SK-N-SH (cell line): Measurements from ENCODE around the gene MAMDC2. TPM values are rescaled to one million over a fixed set of nuclear protein-coding genes. Genes with fewer than 3 reads are reported as not detected.

Source experiments
- CTCF ChIA-PET: fragments of 300-600, 350-600 bp; formaldehyde crosslinking; extraction: SDS; loops from one replicate; lab custom pipeline; 2021; lab: Yijun Ruan, JAX
- POLR2A ChIA-PET: fragments of 350-600 bp; sonication (Branson Sonifier 250); formaldehyde crosslinking; extraction: SDS; loops from one replicate; lab custom pipeline; 2020; ENCODE audit warnings: antibody characterized with exemption, inconsistent platforms; lab: Yijun Ruan, JAX
- DNase-seq: peaks from one replicate; pipeline ENCODE4 v3.0.0; 2012
- H2AFZ ChIP-seq: fragments of 200-600 bp; sonication (generic); 2 replicates; pipeline ENCODE4 v1.8.1; 2016; ENCODE audit warnings: antibody characterized with exemption, mild to moderate bottlenecking, low read depth
- H3F3A ChIP-seq: fragments of 200-600 bp; sonication (generic); replicated peaks from 2 replicates; pipeline ENCODE3; 2016; ENCODE audit warnings: antibody characterized with exemption, mild to moderate bottlenecking; ENCODE audit not compliant: insufficient read depth
- H3K27ac ChIP-seq, 2 experiments: fragments of 200-500 bp in 1 of 2; fragments of 200-600 bp in 1 of 2; sonication (Bioruptor generic) in 1 of 2; sonication (generic), shearing (Covaris generic) in 1 of 2; 2 replicates each; pipeline versions ENCODE4 v1.5.1 to v1.6.1; 2014 to 2016; ENCODE audit warnings: low read depth in 2 of 2, inconsistent platforms in 1 of 2, low read length in 1 of 2, mild to moderate bottlenecking in 1 of 2, mixed read lengths in 1 of 2
- H3K27me3 ChIP-seq: fragments of 200-600 bp; sonication (generic), shearing (Covaris generic); 2 replicates; pipeline ENCODE4 v1.6.1; 2016; ENCODE audit warnings: mixed run types; ENCODE audit not compliant: insufficient read depth
- H3K36me3 ChIP-seq, 2 experiments: fragments of 200-500 bp in 1 of 2; fragments of 200-600 bp in 1 of 2; sonication (Bioruptor generic) in 1 of 2; sonication (generic) in 1 of 2; replicated peaks in 1 of 2; 2 replicates each; pipeline versions ENCODE3 to v1.5.1; 2014 to 2016; ENCODE audit warnings: low read length in 1 of 2, mild to moderate bottlenecking in 1 of 2; ENCODE audit not compliant: insufficient read depth in 2 of 2, control insufficient read depth in 1 of 2
- H3K4me1 ChIP-seq, 2 experiments: fragments of 200-500 bp in 1 of 2; fragments of 200-600 bp in 1 of 2; sonication (Bioruptor generic) in 1 of 2; sonication (generic), shearing (Covaris generic) in 1 of 2; 2 replicates each; pipeline versions ENCODE4 v1.5.1 to v1.6.1; 2014 to 2016; ENCODE audit warnings: low read depth in 1 of 2, low read length in 1 of 2, mixed run types in 1 of 2; ENCODE audit not compliant: insufficient read depth in 2 of 2, control insufficient read depth in 1 of 2
- H3K4me2 ChIP-seq: fragments of 200-600 bp; sonication (generic), shearing (Covaris generic); 2 replicates; pipeline ENCODE4 v1.6.1; 2017; ENCODE audit warnings: mixed run types
- H3K4me3 ChIP-seq, 2 experiments: fragments of 200-500 bp in 1 of 2; fragments of 200-600 bp in 1 of 2; sonication (Bioruptor generic) in 1 of 2; sonication (generic), shearing (Covaris generic) in 1 of 2; 2 replicates each; pipeline versions ENCODE4 v1.5.1 to v1.8.1; 2014 to 2016; ENCODE audit warnings: low read depth in 2 of 2, inconsistent platforms in 1 of 2, low read length in 1 of 2, mild to moderate bottlenecking in 1 of 2, mixed read lengths in 1 of 2, moderate library complexity in 1 of 2
- H3K79me2 ChIP-seq: fragments of 200-600 bp; sonication (generic); 2 replicates; pipeline ENCODE4 v1.8.1; 2017; ENCODE audit warnings: mild to moderate bottlenecking; ENCODE audit not compliant: insufficient read depth
- H3K9ac ChIP-seq: fragments of 200-600 bp; sonication (generic); 2 replicates; pipeline ENCODE4 v1.6.1; 2017; ENCODE audit warnings: mixed run types
- H3K9me2 ChIP-seq: fragments of 200-600 bp; sonication (generic); 2 replicates; pipeline ENCODE4 v1.6.1; 2017; ENCODE audit warnings: mixed run types
- H3K9me3 ChIP-seq: fragments of 200-600 bp; sonication (generic); 2 replicates; pipeline ENCODE4 v1.6.1; 2017; ENCODE audit warnings: mixed run types, mild to moderate bottlenecking, moderate library complexity
- H4K20me1 ChIP-seq: fragments of 200-600 bp; sonication (generic); 2 replicates; pipeline ENCODE4 v1.6.1; 2017; ENCODE audit warnings: mild to moderate bottlenecking, mixed run types; ENCODE audit not compliant: insufficient read depth
- ELF1 ChIP-seq: IDR thresholded peaks from 2 replicates; pipeline ENCODE4 v1.4.0; 2012
- EZH2phosphoT487 ChIP-seq: fragments of 200-600 bp; sonication (generic); IDR thresholded peaks from 2 replicates; pipeline ENCODE4 v1.6.1; 2017; ENCODE audit warnings: low read depth, mixed run types, mild to moderate bottlenecking, antibody characterized with exemption, moderate library complexity, borderline replicate concordance
- FOSL2 ChIP-seq: IDR thresholded peaks from 2 replicates; pipeline ENCODE4 v1.4.0; 2012; ENCODE audit warnings: low read depth, mild to moderate bottlenecking, moderate library complexity, borderline replicate concordance
- FOXM1 ChIP-seq: IDR thresholded peaks from 2 replicates; pipeline ENCODE4 v1.4.0; 2012; ENCODE audit warnings: low read depth, mild to moderate bottlenecking
- GABPA ChIP-seq: IDR thresholded peaks from 2 replicates; pipeline ENCODE4 v1.4.0; 2012; ENCODE audit warnings: low read depth, mild to moderate bottlenecking
- GATA2 ChIP-seq: sonication (generic); formaldehyde crosslinking; IDR thresholded peaks from 2 replicates; pipeline ENCODE4 v1.5.0; 2020; ENCODE audit warnings: mild to moderate bottlenecking, missing genetic modification reagents
- IRF3 ChIP-seq: fragments of 150-350 bp; IDR thresholded peaks from 2 replicates; pipeline ENCODE4 v1.6.1; 2016; ENCODE audit warnings: mild to moderate bottlenecking, low read depth, low read length
- JUND ChIP-seq: IDR thresholded peaks from 2 replicates; pipeline ENCODE4 v1.4.0; 2012
- NFIC ChIP-seq: IDR thresholded peaks from 2 replicates; pipeline ENCODE4 v1.4.0; 2012; ENCODE audit warnings: borderline replicate concordance
- RCOR1 ChIP-seq: fragments of 150-350 bp; IDR thresholded peaks from 2 replicates; pipeline ENCODE4 v1.6.1; 2017; ENCODE audit warnings: antibody characterized with exemption, low read length
- RXRA ChIP-seq: IDR thresholded peaks from 2 replicates; pipeline ENCODE4 v1.4.0; 2012; ENCODE audit warnings: low read depth, mild to moderate bottlenecking, borderline replicate concordance
- SIN3A ChIP-seq: IDR thresholded peaks from 2 replicates; pipeline ENCODE4 v1.6.1; 2012; ENCODE audit warnings: low read depth, mild to moderate bottlenecking, low read length, moderate library complexity, borderline replicate concordance
- SMC3 ChIP-seq: IDR thresholded peaks from 2 replicates; pipeline ENCODE4 v1.6.1; 2012; ENCODE audit warnings: low read depth, low read length, improper control_type of control experiment
- TCF12 ChIP-seq: IDR thresholded peaks from 2 replicates; pipeline ENCODE4 v1.4.0; 2012
- TEAD4 ChIP-seq: IDR thresholded peaks from 2 replicates; pipeline ENCODE4 v1.4.0; 2012; ENCODE audit warnings: mild to moderate bottlenecking, borderline replicate concordance; ENCODE audit not compliant: insufficient read depth
- WGBS: methylation state at CpG from one replicate; pipeline ENCODE4 v1.1.6; 2017; ENCODE audit warnings: low lambda C conversion rate; 5-methylcytosine and 5-hydroxymethylcytosine counted together
- polyA plus RNA-seq, 3 experiments: library from polyadenylated mRNA; depleted of rRNA; stranded (reverse); fragments of >200 nt; gene quantifications; 2 replicates each; pipeline ENCODE4 v1.2.3, GENCODE V29; 2012
- TF ChIP-seq, protein P1 (sequence below): fragments of 200-600 bp; sonication (generic); IDR thresholded peaks from 2 replicates; pipeline ENCODE4 v1.6.1; 2017; ENCODE audit warnings: antibody characterized with exemption, mild to moderate bottlenecking, moderate library complexity

The MAMDC2 gene
- polyA plus RNA-seq, 1 of the 3 experiments (the other 2 are of a cell fraction): not detected

GRCh38 chr9:70054521-70054920, 10.9 kb downstream of the MAMDC2 start:
- Histone ChIP-seq H3K4me2 (0 out of 2 replicates have a peak overlapping the region, but pooled peaks have one; percentile 33), H2AFZ (no peak overlapping the region), H3K9ac (no peak overlapping the region), H3F3A (peaks cover 11% of the 10 kb centered on the region), H3K4me3 (no peak overlapping the region), H3K27me3 (no peaks in the 10 kb centered on the region), H3K27ac (peak overlapping the region in 1 of 2 experiments; percentile 61; a peak in 2 of 4 replicates), H4K20me1 (no peaks in the 10 kb centered on the region), H3K4me1 (peaks cover 3 to 12% of the 10 kb centered on the region in 2 experiments; a peak in 3 of 4 replicates), H3K9me2 (no peaks in the 10 kb centered on the region), H3K79me2 (no peaks in the 10 kb centered on the region), H3K36me3 (no peaks in the 10 kb centered on the region), H3K9me3 (no peaks in the 10 kb centered on the region)
- ChIA-PET CTCF (interaction anchor here (1.1 kb wide), 1 partner anchor 10 kb away, joined by 3 read pairs; no protein-coding TSS in a partner anchor), POLR2A (no interaction called here)
- TF ChIP-seq NFIC: no peak; the same call in 1 of the 2 replicates
- no peak for TF ChIP-seq GATA2 (CRISPR knock-in tag)
- TF ChIP-seq FOXM1: no peak
- no peak for TF ChIP-seq RCOR1
- TF ChIP-seq, protein P1, sequence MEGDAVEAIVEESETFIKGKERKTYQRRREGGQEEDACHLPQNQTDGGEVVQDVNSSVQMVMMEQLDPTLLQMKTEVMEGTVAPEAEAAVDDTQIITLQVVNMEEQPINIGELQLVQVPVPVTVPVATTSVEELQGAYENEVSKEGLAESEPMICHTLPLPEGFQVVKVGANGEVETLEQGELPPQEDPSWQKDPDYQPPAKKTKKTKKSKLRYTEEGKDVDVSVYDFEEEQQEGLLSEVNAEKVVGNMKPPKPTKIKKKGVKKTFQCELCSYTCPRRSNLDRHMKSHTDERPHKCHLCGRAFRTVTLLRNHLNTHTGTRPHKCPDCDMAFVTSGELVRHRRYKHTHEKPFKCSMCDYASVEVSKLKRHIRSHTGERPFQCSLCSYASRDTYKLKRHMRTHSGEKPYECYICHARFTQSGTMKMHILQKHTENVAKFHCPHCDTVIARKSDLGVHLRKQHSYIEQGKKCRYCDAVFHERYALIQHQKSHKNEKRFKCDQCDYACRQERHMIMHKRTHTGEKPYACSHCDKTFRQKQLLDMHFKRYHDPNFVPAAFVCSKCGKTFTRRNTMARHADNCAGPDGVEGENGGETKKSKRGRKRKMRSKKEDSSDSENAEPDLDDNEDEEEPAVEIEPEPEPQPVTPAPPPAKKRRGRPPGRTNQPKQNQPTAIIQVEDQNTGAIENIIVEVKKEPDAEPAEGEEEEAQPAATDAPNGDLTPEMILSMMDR: no peak
- no peak for TF ChIP-seq ELF1
- no peak for TF ChIP-seq SMC3
- no peak for TF ChIP-seq TCF12
- TF ChIP-seq EZH2phosphoT487: no peak
- TF ChIP-seq GABPA: no peak
- no peak for TF ChIP-seq IRF3
- DNase-seq: no peak
- WGBS: 33% methylated on average over 3 of the region's 3 CpGs

- CTCF ChIA-PET: interaction anchor here (0.6 to 1.2 kb wide), 2 partner anchors 23 to 37 kb away, joined by 3 read pairs; no protein-coding TSS in a partner anchor
- H3K36me3 ChIP-seq: no peaks in the 10 kb centered on the region
- WGBS: 69% methylated on average over 3 of the region's 3 CpGs
These were observed 12.0 kb downstream of the MAMDC2 start for GRCh38 chr9:70055406-70056210.

More at GRCh38 chr9:70055406-70056210, 12.0 kb downstream of the MAMDC2 start:
- no peak overlapping the region for H3K4me2 ChIP-seq
- no peak overlapping the region for H3K27ac ChIP-seq
- H3K4me1 ChIP-seq: peaks cover 0 to 12% of the 10 kb centered on the region in 2 experiments; a peak in 1 of 4 replicates
- H3K79me2 ChIP-seq: no peaks in the 10 kb centered on the region
- POLR2A ChIA-PET: no interaction called here
- no peaks in the 10 kb centered on the region for H4K20me1 ChIP-seq
- TF ChIP-seq NFIC (no peak), FOSL2 (no peak), RXRA (no peak), RCOR1 (no peak), JUND (no peak), FOXM1 (no peak), TCF12 (no peak), TEAD4 (no peak), SMC3 (no peak), SIN3A (no peak), ELF1 (no peak)
- TF ChIP-seq, all 33 proteins: peak for 0
- Histone ChIP-seq H3F3A (peaks cover 11% of the 10 kb centered on the region), H3K9ac (no peak overlapping the region), H3K9me2 (no peaks in the 10 kb centered on the region), H2AFZ (no peak overlapping the region), H3K27me3 (no peaks in the 10 kb centered on the region), H3K4me3 (no peak overlapping the region), H3K9me3 (no peaks in the 10 kb centered on the region)
- no peak for DNase-seq
